Prostate gland (tissue), 2 donors: ENCODE data around the gene RIPPLY3.

Experiments
- CTCF ChIP-seq, 4 experiments: fragments of 200-600 bp in 2 of 4; fragments of 450-650 bp in 2 of 4; sonication (generic) in 2 of 4; IDR thresholded peaks; 1 replicate in 3 of 4; 2 replicates in 1 of 4; pipeline ENCODE4 v1.5.1; 2016 to 2019; ENCODE audit warnings: antibody characterized with exemption in 4 of 4, mild to moderate bottlenecking in 2 of 4, moderate library complexity in 2 of 4
- POLR2A ChIP-seq: fragments of 450-650 bp; IDR thresholded peaks from one replicate; pipeline ENCODE4 v1.6.1; 2016; ENCODE audit warnings: antibody characterized with exemption, mild to moderate bottlenecking
- POLR2AphosphoS5 ChIP-seq: sonication (generic); formaldehyde crosslinking; IDR thresholded peaks from one replicate; pipeline ENCODE4 v1.6.1; 2017; ENCODE audit warnings: antibody characterized with exemption

GRCh38 chr21:37006486-37007291, at the start of gene RIPPLY3:
- TF ChIP-seq CTCF (IDR thresholded peaks at IDR 0.05) (no peak), POLR2A (no peak), POLR2AphosphoS5 (no peak)
